Measurements from ENCODE around the gene SLC12A1. TPM values are rescaled to one million over a fixed set of nuclear protein-coding genes. Genes with fewer than 3 reads are reported as not detected.

SLC12A1 gene
- total RNA-seq, 1 donor from 2014 or later: not detected

- no peak for DNase-seq (ENCODE audit: low spot score in 2 of 2)
- H3K27me3 ChIP-seq: no peaks in the 10 kb centered on the region
- no peak overlapping the region for H3K4me3 ChIP-seq
- H3K9me3 ChIP-seq: no peaks in the 10 kb centered on the region
- no peaks in the 10 kb centered on the region for H3K36me3 ChIP-seq
- no peaks in the 10 kb centered on the region for H3K4me1 ChIP-seq
- intact Hi-C loops (cut with DNase I): no loop called here
- H3K27ac ChIP-seq: no peak overlapping the region
- TF ChIP-seq, protein P1, sequence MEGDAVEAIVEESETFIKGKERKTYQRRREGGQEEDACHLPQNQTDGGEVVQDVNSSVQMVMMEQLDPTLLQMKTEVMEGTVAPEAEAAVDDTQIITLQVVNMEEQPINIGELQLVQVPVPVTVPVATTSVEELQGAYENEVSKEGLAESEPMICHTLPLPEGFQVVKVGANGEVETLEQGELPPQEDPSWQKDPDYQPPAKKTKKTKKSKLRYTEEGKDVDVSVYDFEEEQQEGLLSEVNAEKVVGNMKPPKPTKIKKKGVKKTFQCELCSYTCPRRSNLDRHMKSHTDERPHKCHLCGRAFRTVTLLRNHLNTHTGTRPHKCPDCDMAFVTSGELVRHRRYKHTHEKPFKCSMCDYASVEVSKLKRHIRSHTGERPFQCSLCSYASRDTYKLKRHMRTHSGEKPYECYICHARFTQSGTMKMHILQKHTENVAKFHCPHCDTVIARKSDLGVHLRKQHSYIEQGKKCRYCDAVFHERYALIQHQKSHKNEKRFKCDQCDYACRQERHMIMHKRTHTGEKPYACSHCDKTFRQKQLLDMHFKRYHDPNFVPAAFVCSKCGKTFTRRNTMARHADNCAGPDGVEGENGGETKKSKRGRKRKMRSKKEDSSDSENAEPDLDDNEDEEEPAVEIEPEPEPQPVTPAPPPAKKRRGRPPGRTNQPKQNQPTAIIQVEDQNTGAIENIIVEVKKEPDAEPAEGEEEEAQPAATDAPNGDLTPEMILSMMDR (IDR thresholded peaks at IDR 0.05): no peak
These were observed 93.9 kb downstream of the SLC12A1 start for GRCh38 chr15:48300038-48300437.

- TF ChIP-seq, protein P1 (IDR thresholded peaks at IDR 0.05): no peak
These were observed 98.3 kb downstream of the SLC12A1 start for GRCh38 chr15:48304398-48304797.

GRCh38 chr15:48306639-48307038 lies 100.5 kb downstream of the SLC12A1 start:
- DNase-seq (ENCODE audit: low spot score in 2 of 2): no peak
- TF ChIP-seq, protein P1 (IDR thresholded peaks at IDR 0.05): no peak
- no peaks in the 10 kb centered on the region for H3K4me1 ChIP-seq
- H3K4me3 ChIP-seq: no peak overlapping the region
- no peaks in the 10 kb centered on the region for H3K27me3 ChIP-seq
- intact Hi-C loops (cut with DNase I): no loop called here
- H3K27ac ChIP-seq: no peak overlapping the region
- H3K36me3 ChIP-seq: no peaks in the 10 kb centered on the region
- no peaks in the 10 kb centered on the region for H3K9me3 ChIP-seq

More at GRCh38 chr15:48304398-48304797, 98.3 kb downstream of the SLC12A1 start:
- Histone ChIP-seq H3K27ac (no peak overlapping the region), H3K4me3 (no peak overlapping the region), H3K36me3 (no peaks in the 10 kb centered on the region), H3K9me3 (no peaks in the 10 kb centered on the region), H3K4me1 (no peaks in the 10 kb centered on the region), H3K27me3 (no peaks in the 10 kb centered on the region)
- DNase-seq (ENCODE audit: low spot score in 2 of 2): no peak
- intact Hi-C loops (cut with DNase I): no loop called here

DNA sequence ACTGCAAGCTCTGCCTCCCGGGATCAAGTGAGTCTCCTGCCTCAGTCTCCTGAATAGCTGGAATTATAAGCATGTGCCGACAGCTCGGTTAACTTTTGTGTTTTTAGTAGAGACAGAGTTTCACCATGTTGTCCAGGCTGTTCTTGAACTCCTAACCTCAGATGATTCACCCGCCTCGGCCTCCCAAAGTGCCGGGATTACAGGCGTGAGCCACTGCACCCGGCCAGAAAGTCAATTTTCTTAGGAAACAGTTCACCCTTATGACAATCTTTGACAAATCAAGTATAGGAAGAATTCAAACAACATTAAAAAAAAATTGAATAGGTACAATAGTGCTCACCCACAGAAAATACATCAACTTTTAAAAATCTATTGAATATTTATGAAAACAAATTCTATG lies 101.5 kb downstream of the SLC12A1 start:
- no peak overlapping the region for H3K4me3 ChIP-seq
- no peaks in the 10 kb centered on the region for H3K9me3 ChIP-seq
- H3K27me3 ChIP-seq: no peaks in the 10 kb centered on the region
- DNase-seq (ENCODE audit: low spot score in 2 of 2): no peak
- TF ChIP-seq, protein P1 (IDR thresholded peaks at IDR 0.05): no peak
- intact Hi-C loops (cut with DNase I): no loop called here
- H3K36me3 ChIP-seq: no peaks in the 10 kb centered on the region
- no peak overlapping the region for H3K27ac ChIP-seq
- H3K4me1 ChIP-seq: no peaks in the 10 kb centered on the region

DNA sequence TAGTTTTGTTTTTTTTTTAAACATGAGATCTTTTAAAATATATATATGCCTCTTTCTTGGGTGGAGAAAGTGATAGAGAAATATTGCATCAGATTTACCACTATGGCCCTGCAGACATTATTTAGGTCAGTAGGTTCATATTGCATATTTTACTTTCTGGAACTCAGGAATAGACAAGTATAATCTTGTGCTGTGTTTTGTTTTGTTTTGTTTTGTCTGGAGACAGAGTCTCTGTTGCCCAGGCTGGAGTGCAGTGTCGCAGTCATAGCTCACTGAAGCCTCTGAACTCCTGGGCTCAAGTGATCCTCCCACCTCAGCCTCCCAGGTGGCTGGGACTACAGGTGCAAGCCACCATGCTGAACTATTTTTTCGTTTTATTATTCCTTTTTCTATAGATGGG lies 103.6 kb downstream of the SLC12A1 start:
- H3K27me3 ChIP-seq: no peaks in the 10 kb centered on the region
- no peak overlapping the region for H3K4me3 ChIP-seq
- no peak for DNase-seq (ENCODE audit: low spot score in 2 of 2)
- H3K9me3 ChIP-seq: no peaks in the 10 kb centered on the region
- TF ChIP-seq, protein P1 (IDR thresholded peaks at IDR 0.05): no peak
- intact Hi-C loops (cut with DNase I): no loop called here
- no peaks in the 10 kb centered on the region for H3K4me1 ChIP-seq
- no peaks in the 10 kb centered on the region for H3K36me3 ChIP-seq
- no peak overlapping the region for H3K27ac ChIP-seq

GRCh38 chr15:48313216-48313615 lies 107.1 kb downstream of the SLC12A1 start:
- H3K27me3 ChIP-seq: no peaks in the 10 kb centered on the region
- TF ChIP-seq, protein P1 (IDR thresholded peaks at IDR 0.05): no peak
- no peak overlapping the region for H3K4me3 ChIP-seq
- intact Hi-C loops (cut with DNase I): no loop called here
- DNase-seq (ENCODE audit: low spot score in 2 of 2): no peak
- no peaks in the 10 kb centered on the region for H3K36me3 ChIP-seq
- no peak overlapping the region for H3K27ac ChIP-seq
- H3K9me3 ChIP-seq: no peaks in the 10 kb centered on the region
- no peaks in the 10 kb centered on the region for H3K4me1 ChIP-seq
